GM12878 (cell line): ENCODE measurements around the gene AGAP2. TPM values are rescaled to one million over a fixed set of nuclear protein-coding genes. Genes with fewer than 3 reads are reported as not detected.
A peak's percentile ranks its signal among the peaks of the same experiment; 100 is the strongest.

Experiments
- ATAC-seq: fragments of 200-7000 bp; cut with Tn5 transposase; 3 replicates; pipeline ENCODE4 v1.9.1; 2020; ENCODE audit warnings: mild to moderate bottlenecking, moderate library complexity
- BruUV-seq: library from RNA; stranded (reverse); fragments of 400-500 nt; replicated peaks from 2 replicates; lab custom pipeline; 2021; lab: Mats Ljungman, UMichigan
- CTCF ChIA-PET: fragments of 300-600 bp; sonication (Branson Sonifier 250); formaldehyde crosslinking; extraction: SDS; loops from one replicate; lab custom pipeline; 2021; ENCODE audit warnings: inconsistent platforms; lab: Yijun Ruan, JAX
- POLR2A ChIA-PET: fragments of 350-600 bp; formaldehyde crosslinking; extraction: SDS; loops from one replicate; lab custom pipeline; 2021; ENCODE audit warnings: inconsistent platforms; lab: Charles Lee
- RAD21 ChIA-PET: fragments of 300-600 bp; sonication (Branson Sonifier 250); formaldehyde crosslinking; loops from one replicate; lab custom pipeline; 2023; ENCODE audit warnings: antibody characterized with exemption; ENCODE audit not compliant: unreplicated experiment; lab: Charles Lee
- SMC1A ChIA-PET: fragments of 300-600 bp; sonication (Branson Sonifier 250); formaldehyde crosslinking; loops from one replicate; lab custom pipeline; 2023; ENCODE audit not compliant: unreplicated experiment, uncharacterized antibody; lab: Charles Lee
- DNase-seq: peaks from one replicate; pipeline ENCODE4 v3.0.0-alpha.2; 2011; ENCODE audit warnings: low read depth, low spot score
- FAIRE-seq: peaks from 3 replicates; lab custom pipeline; 2011; peaks lifted over from hg19 to GRCh38; lab: Jason Lieb, UNC
- H2AFZ ChIP-seq: 2 replicates; pipeline ENCODE4 v1.6.0; 2011; ENCODE audit warnings: low read depth, low read length, control low read depth; ENCODE audit not compliant: control insufficient read depth
- H3K27ac ChIP-seq: 2 replicates; pipeline ENCODE4 v1.5.1; 2011; ENCODE audit warnings: control low read depth; ENCODE audit not compliant: control insufficient read depth, insufficient read depth
- H3K27me3 ChIP-seq, 2 experiments: replicated peaks in 1 of 2; 2 replicates each; pipeline versions ENCODE4 v1.6.0 to v1.6.1; 2011; ENCODE audit warnings: low read length in 1 of 2; ENCODE audit not compliant: control insufficient read depth in 2 of 2, insufficient read depth in 2 of 2
- H3K36me3 ChIP-seq, 2 experiments: 2 replicates each; pipeline ENCODE4 v1.5.1; 2011; ENCODE audit warnings: low read length in 1 of 2; ENCODE audit not compliant: control insufficient read depth in 2 of 2, insufficient read depth in 2 of 2
- H3K4me1 ChIP-seq: 2 replicates; pipeline ENCODE4 v1.6.1; 2011; ENCODE audit warnings: mild to moderate bottlenecking, low read length, moderate library complexity, mixed read lengths; ENCODE audit not compliant: control insufficient read depth, insufficient read depth
- H3K4me2 ChIP-seq: 2 replicates; pipeline ENCODE4 v1.6.0; 2011; ENCODE audit warnings: control low read depth; ENCODE audit not compliant: control insufficient read depth, insufficient read depth
- H3K4me3 ChIP-seq: fragments of 200-600 bp; sonication (generic); 2 replicates; pipeline ENCODE4 v1.5.1; 2016
- H3K79me2 ChIP-seq: 2 replicates; pipeline ENCODE4 v1.6.0; 2011; ENCODE audit warnings: low read length; ENCODE audit not compliant: control insufficient read depth, insufficient read depth
- H3K9ac ChIP-seq: 2 replicates; pipeline ENCODE4 v1.8.0; 2011; ENCODE audit warnings: low read length, control low read depth, mixed read lengths; ENCODE audit not compliant: control insufficient read depth, insufficient read depth
- H3K9me3 ChIP-seq: replicated peaks from 3 replicates; pipeline ENCODE4 v1.5.1; 2011; ENCODE audit warnings: mild to moderate bottlenecking, low read length; ENCODE audit not compliant: control insufficient read depth, insufficient read depth
- H4K20me1 ChIP-seq: 2 replicates; pipeline ENCODE4 v1.6.0; 2011; ENCODE audit not compliant: control insufficient read depth, insufficient read depth
- CBFB ChIP-seq: IDR thresholded peaks from 2 replicates; pipeline ENCODE4 v1.6.1; 2016; ENCODE audit warnings: antibody characterized with exemption, low read depth
- CHD1 ChIP-seq: IDR thresholded peaks from 2 replicates; pipeline ENCODE4 v1.6.1; 2012; ENCODE audit warnings: low read depth, low read length, improper control_type of control experiment
- IRF4 ChIP-seq: IDR thresholded peaks from 2 replicates; pipeline ENCODE4 v1.6.1; 2011; ENCODE audit warnings: low read depth, low read length
- LARP7 ChIP-seq: fragments of 450-650 bp; IDR thresholded peaks from 2 replicates; pipeline ENCODE4 v1.6.1; 2017; ENCODE audit warnings: mild to moderate bottlenecking
- RB1 ChIP-seq: fragments of 450-650 bp; formaldehyde crosslinking; IDR thresholded peaks from 2 replicates; pipeline ENCODE4 v1.6.1; 2017; ENCODE audit warnings: mild to moderate bottlenecking, borderline replicate concordance
- RELA ChIP-seq: fragments of 450-650 bp; IDR thresholded peaks from 2 replicates; pipeline ENCODE4 v1.8.0; 2014; ENCODE audit warnings: borderline replicate concordance; ENCODE audit not compliant: partially characterized antibody
- RUNX3 ChIP-seq: IDR thresholded peaks from 2 replicates; pipeline ENCODE4 v1.6.1; 2012; ENCODE audit warnings: low read length, inconsistent platforms
- SRF ChIP-seq, 2 experiments: IDR thresholded peaks; 2 replicates each; pipeline ENCODE4 v1.6.1; 2011; ENCODE audit warnings: low read depth in 2 of 2, low read length in 2 of 2, mild to moderate bottlenecking in 1 of 2, moderate library complexity in 1 of 2
- TBL1XR1 ChIP-seq: IDR thresholded peaks from 2 replicates; pipeline ENCODE4 v1.6.1; 2012; ENCODE audit warnings: low read depth, low read length, improper control_type of control experiment
- TCF7 ChIP-seq: IDR thresholded peaks from 2 replicates; pipeline ENCODE4 v1.6.1; 2014; ENCODE audit warnings: antibody characterized with exemption, borderline replicate concordance
- ZZZ3 ChIP-seq: IDR thresholded peaks from 2 replicates; pipeline ENCODE4 v1.6.1; 2011; ENCODE audit warnings: low read depth; ENCODE audit not compliant: control insufficient read depth, insufficient read length
- WGBS: methylation state at CpG from one replicate; pipeline ENCODE4 v1.1.6; 2016; ENCODE audit warnings: low lambda C conversion rate; ENCODE audit not compliant: insufficient replicate concordance, insufficient coverage; ENCODE audit errors: missing lambda C conversion rate; 5-methylcytosine and 5-hydroxymethylcytosine counted together
- in situ Hi-C: fragments of 300-500 bp; cut with MboI; formaldehyde crosslinking; loops from 9 replicates; pipeline ENCODE4 v1.14.3; 2018; ENCODE audit warnings: mixed read lengths
- intact Hi-C: fragments of 100-400 bp; cut with micrococcal nuclease; formaldehyde crosslinking; loops from one replicate; pipeline ENCODE4 v1.14.2; 2022; ENCODE audit not compliant: unreplicated experiment
- polyA plus RNA-seq, 11 experiments: library from polyadenylated mRNA; depleted of rRNA in 4 of 11; unstranded in 6 of 11; stranded (reverse) in 5 of 11; fragments of >200 nt; fragmentation: Nextera tagmentation in 4 of 11; fragmentation: Illumina TruSeq in 1 of 11; extraction: Ambion mirVana in 4 of 11; extraction: Trizol in 1 of 11; gene quantifications; 1 replicate in 1 of 11; 2 replicates in 10 of 11; pipeline versions ENCODE4 v1.2.1 to v1.2.3, GENCODE V29; 2011 to 2016; ENCODE audit warnings: inconsistent platforms in 2 of 11, missing spikeins in 2 of 11, low read depth in 1 of 11
- total RNA-seq, 4 experiments: library from RNA; depleted of rRNA in 3 of 4; stranded (reverse); fragments of >200 nt in 3 of 4; fragmentation: Illumina TruSeq in 1 of 4; extraction: Trizol in 1 of 4; gene quantifications; 2 replicates each; pipeline versions ENCODE4 v1.2.1 to v1.2.3, GENCODE V29; 2013 to 2021
- TF ChIP-seq, protein P1 (sequence below): fragments of 450-650 bp; IDR thresholded peaks from 2 replicates; pipeline ENCODE4 v1.6.1; 2017; ENCODE audit warnings: mild to moderate bottlenecking
- TF ChIP-seq, protein P2 (sequence below): fragments of 450-650 bp; IDR thresholded peaks from 2 replicates; pipeline ENCODE4 v1.6.1; 2014; ENCODE audit warnings: mild to moderate bottlenecking

The AGAP2 gene
- total and polyA plus RNA-seq, 10 of the 15 experiments (the other 5 are each of a cell fraction or from before 2014, with no cell fraction given): 0.29 to 19.8 (median 11.0) TPM

DNA sequence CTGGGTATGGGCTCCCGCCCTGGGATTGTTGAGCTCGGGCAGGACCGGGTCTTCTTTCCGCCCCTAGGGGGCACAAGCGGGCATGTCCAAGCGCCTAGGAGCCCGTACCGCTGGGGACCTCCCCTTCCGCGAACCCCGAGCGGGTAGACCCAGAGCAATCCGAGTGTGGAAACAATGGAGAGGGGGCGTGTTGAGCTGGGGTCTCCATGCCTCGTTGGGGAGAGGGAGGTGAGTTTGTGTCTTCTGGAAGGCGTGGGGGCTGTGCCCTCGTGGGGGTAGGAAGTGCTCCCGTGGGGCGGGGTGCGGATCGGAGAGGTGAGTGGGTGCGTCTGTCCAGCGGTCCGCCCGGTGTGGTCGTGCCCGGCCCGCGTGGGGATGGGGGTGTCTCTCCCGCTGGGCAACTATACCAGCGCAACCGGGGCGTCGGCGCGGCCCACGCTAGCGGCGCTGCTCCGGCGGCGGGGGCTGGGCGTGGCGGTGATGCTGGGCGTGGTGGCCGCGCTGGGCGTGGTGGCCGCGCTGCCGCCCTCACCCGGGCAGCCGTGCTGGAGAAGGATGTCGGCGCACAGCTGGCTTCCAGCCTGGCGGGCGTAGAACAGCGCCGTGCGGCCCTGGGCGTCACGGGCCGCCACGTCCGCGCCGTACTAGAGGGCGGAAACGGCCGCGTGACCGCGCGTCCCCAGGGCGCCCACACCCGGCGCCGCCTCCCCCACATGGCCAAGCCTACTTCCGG lies 12.2 kb downstream of the AGAP2 start:
- no peaks in the 10 kb centered on the region for H3K27me3 ChIP-seq
- in situ Hi-C loops (no loop called here), intact Hi-C loops (no loop called here)
- no peaks in the 10 kb centered on the region for H3K9me3 ChIP-seq
- POLR2A ChIA-PET: no interaction called here
- H3K9ac ChIP-seq: no peak overlapping the region
- H3K4me3 ChIP-seq: no peak overlapping the region
- no peak overlapping the region for H3K4me2 ChIP-seq
- H3K27ac ChIP-seq: no peak overlapping the region
- peaks cover 8 to 10% of the 10 kb centered on the region in 2 experiments; a peak in 3 of 4 replicates for H3K36me3 ChIP-seq
- no peak for TF ChIP-seq LARP7
- TF ChIP-seq, protein P1, sequence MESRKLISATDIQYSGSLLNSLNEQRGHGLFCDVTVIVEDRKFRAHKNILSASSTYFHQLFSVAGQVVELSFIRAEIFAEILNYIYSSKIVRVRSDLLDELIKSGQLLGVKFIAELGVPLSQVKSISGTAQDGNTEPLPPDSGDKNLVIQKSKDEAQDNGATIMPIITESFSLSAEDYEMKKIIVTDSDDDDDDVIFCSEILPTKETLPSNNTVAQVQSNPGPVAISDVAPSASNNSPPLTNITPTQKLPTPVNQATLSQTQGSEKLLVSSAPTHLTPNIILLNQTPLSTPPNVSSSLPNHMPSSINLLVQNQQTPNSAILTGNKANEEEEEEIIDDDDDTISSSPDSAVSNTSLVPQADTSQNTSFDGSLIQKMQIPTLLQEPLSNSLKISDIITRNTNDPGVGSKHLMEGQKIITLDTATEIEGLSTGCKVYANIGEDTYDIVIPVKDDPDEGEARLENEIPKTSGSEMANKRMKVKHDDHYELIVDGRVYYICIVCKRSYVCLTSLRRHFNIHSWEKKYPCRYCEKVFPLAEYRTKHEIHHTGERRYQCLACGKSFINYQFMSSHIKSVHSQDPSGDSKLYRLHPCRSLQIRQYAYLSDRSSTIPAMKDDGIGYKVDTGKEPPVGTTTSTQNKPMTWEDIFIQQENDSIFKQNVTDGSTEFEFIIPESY: peak; percentile 66; the same call in 1 of the 2 replicates
- no peak for ATAC-seq
- no peaks in the 10 kb centered on the region for H3K79me2 ChIP-seq
- H2AFZ ChIP-seq: no peak overlapping the region
- SMC1A ChIA-PET: no interaction called here
- RAD21 ChIA-PET: no interaction called here
- H4K20me1 ChIP-seq: no peaks in the 10 kb centered on the region
- 99% methylated on average over 58 of the region's 79 CpGs for WGBS
- H3K4me1 ChIP-seq: no peaks in the 10 kb centered on the region
- no peak for FAIRE-seq
- no peak for DNase-seq
- CTCF ChIA-PET: interaction anchor here (1.6 kb wide), 1 partner anchor 16 kb away, joined by 5 read pairs; no protein-coding TSS in a partner anchor
- BruUV-seq: no TSS peak

DNA sequence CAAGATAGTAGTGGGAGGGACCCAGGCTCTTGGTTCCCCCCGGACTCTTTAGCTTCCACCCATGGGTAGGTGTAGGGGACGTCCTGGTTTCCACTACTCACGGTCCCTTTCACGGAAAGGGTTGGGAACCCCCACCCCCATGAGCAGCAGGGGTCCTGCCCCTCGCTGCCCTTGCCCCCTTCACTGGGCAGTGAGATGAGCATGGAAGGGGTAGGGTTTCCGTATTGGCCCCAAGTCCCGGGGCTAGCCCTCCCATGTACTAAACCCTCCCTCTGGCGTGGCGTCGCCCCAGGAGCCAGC lies 12.7 kb downstream of the AGAP2 start:
- 91% methylated on average over 10 of the region's 10 CpGs for WGBS
- intact Hi-C loops: no loop called here
- no peak for FAIRE-seq
- in situ Hi-C loops: no loop called here
- peaks cover 9 to 10% of the 10 kb centered on the region in 2 experiments; a peak in 3 of 4 replicates for H3K36me3 ChIP-seq
- no peak overlapping the region for H3K27ac ChIP-seq
- no peaks in the 10 kb centered on the region for H3K27me3 ChIP-seq
- ChIA-PET RAD21 (no interaction called here), POLR2A (no interaction called here), CTCF (interaction anchor here (1.6 kb wide), 1 partner anchor 17 kb away, joined by 5 read pairs; no protein-coding TSS in a partner anchor), SMC1A (no interaction called here)
- BruUV-seq: no TSS peak
- no peaks in the 10 kb centered on the region for H3K9me3 ChIP-seq
- H4K20me1 ChIP-seq: no peaks in the 10 kb centered on the region
- no peak overlapping the region for H3K4me3 ChIP-seq
- no peak for ATAC-seq
- no peaks in the 10 kb centered on the region for H3K4me1 ChIP-seq
- H3K4me2 ChIP-seq: no peak overlapping the region
- TF ChIP-seq SRF (IDR thresholded peaks at IDR 0.05; ENCODE audit: low read depth in 2 of 2, low read length in 2 of 2): no peak
- no peak for TF ChIP-seq RB1
- TF ChIP-seq, protein P2, sequence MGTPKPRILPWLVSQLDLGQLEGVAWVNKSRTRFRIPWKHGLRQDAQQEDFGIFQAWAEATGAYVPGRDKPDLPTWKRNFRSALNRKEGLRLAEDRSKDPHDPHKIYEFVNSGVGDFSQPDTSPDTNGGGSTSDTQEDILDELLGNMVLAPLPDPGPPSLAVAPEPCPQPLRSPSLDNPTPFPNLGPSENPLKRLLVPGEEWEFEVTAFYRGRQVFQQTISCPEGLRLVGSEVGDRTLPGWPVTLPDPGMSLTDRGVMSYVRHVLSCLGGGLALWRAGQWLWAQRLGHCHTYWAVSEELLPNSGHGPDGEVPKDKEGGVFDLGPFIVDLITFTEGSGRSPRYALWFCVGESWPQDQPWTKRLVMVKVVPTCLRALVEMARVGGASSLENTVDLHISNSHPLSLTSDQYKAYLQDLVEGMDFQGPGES: no peak
- TF ChIP-seq CHD1: no peak
- no peak for TF ChIP-seq IRF4
- TF ChIP-seq RELA: no peak
- TF ChIP-seq CBFB: no peak
- no peak for TF ChIP-seq LARP7
- TF ChIP-seq ZZZ3: no peak
- TF ChIP-seq RUNX3: no peak
- TF ChIP-seq TCF7: no peak
- TF ChIP-seq TBL1XR1: no peak
- no peak overlapping the region for H2AFZ ChIP-seq
- DNase-seq: no peak
- no peak overlapping the region for H3K9ac ChIP-seq
- no peaks in the 10 kb centered on the region for H3K79me2 ChIP-seq
